Gastroesophageal sphincter (tissue), 4 donors: Measurements from ENCODE around the gene SSBP2. TPM values are rescaled to one million over a fixed set of nuclear protein-coding genes. Genes with fewer than 3 reads are reported as not detected.

ENCODE experiments used
- ATAC-seq: fragments of 150-250 bp; one replicate; pipeline ENCODE4 v1.9.1; 2016; ENCODE audit warnings: mild to moderate bottlenecking, moderate library complexity
- H3K27ac ChIP-seq, 4 donors: fragments of 200-600 bp; sonication (generic) in 3 of 4; 1 replicate in 3 of 4; 2 replicates in 1 of 4; pipeline ENCODE4 v1.5.1; 2016 to 2019
- H3K27me3 ChIP-seq: fragments of 200-600 bp; sonication (generic); one replicate; pipeline ENCODE4 v1.5.1; 2019
- H3K36me3 ChIP-seq, 2 donors: fragments of 200-600 bp; sonication (generic); one replicate each; pipeline ENCODE4 v1.5.1; 2019; ENCODE audit warnings: control low read depth in 1 of 2
- H3K4me1 ChIP-seq, 3 donors: fragments of 200-600 bp; sonication (generic); 1 replicate in 2 of 3; 2 replicates in 1 of 3; pipeline ENCODE4 v1.5.1; 2016 to 2019; ENCODE audit warnings: control low read depth in 2 of 3
- H3K4me3 ChIP-seq, 2 donors: fragments of 200-600 bp; sonication (generic); one replicate each; pipeline ENCODE4 v1.5.1; 2019; ENCODE audit warnings: mild to moderate bottlenecking in 1 of 2, moderate library complexity in 1 of 2
- H3K9me3 ChIP-seq, 3 donors: fragments of 200-600 bp; sonication (generic); one replicate each; pipeline ENCODE4 v1.5.1; 2017 to 2019; ENCODE audit warnings: control low read depth in 2 of 3
- EP300 ChIP-seq: sonication (generic); formaldehyde crosslinking; IDR thresholded peaks from one replicate; pipeline ENCODE4 v1.6.1; 2017; ENCODE audit warnings: antibody characterized with exemption, mild to moderate bottlenecking
- POLR2A ChIP-seq, 2 donors: fragments of 450-650 bp; IDR thresholded peaks; one replicate each; pipeline ENCODE4 v1.6.1; 2017; ENCODE audit warnings: antibody characterized with exemption in 2 of 2, mild to moderate bottlenecking in 2 of 2, moderate library complexity in 1 of 2
- POLR2AphosphoS5 ChIP-seq: sonication (generic); formaldehyde crosslinking; IDR thresholded peaks from one replicate; pipeline ENCODE4 v1.6.1; 2017; ENCODE audit warnings: antibody characterized with exemption
- WGBS, 2 donors: methylation state at CpG; one replicate each; pipeline ENCODE4 v1.1.5; 2018; ENCODE audit warnings: low coverage in 1 of 2; 5-methylcytosine and 5-hydroxymethylcytosine counted together
- total RNA-seq, 4 donors: library from RNA; depleted of rRNA; stranded (reverse); fragments of >200 nt; gene quantifications; one replicate each; pipeline ENCODE4 v1.1.0, GENCODE V29; 2016
- TF ChIP-seq, protein P1 (sequence below), 4 experiments: fragments of 200-600 bp in 2 of 4; fragments of 450-650 bp in 2 of 4; sonication (generic) in 1 of 4; IDR thresholded peaks; one replicate each; pipeline ENCODE4 v1.5.1; 2017 to 2019; ENCODE audit warnings: antibody characterized with exemption in 4 of 4, mild to moderate bottlenecking in 2 of 4, moderate library complexity in 2 of 4

Gene SSBP2
- total RNA-seq, 4 donors from 2014 or later: 61.3 to 138 (median 79.5) TPM

DNA sequence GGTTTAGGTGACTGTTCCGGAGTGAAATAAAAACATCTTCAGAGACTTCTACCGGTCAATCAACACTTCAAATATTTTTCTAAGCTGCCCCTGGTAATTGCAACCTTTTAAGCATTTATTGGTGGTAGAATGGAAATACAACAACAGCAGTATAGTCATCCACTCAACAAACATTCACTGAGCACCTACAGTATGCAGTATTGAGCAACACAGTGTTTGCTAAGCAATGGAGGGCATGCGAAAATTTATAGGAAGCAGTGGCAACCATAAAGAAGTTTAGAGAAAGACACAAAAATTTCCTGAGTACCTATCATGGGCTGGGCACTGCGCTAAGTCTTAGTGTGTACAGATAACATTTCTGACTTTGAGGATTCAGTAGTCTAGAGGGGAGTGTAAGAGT, 12.0 kb upstream of the SSBP2 start:
- peaks cover 0 to 10% (median 6%) of the 10 kb centered on the region in 3 donors for H3K4me1 ChIP-seq
- no peak for ATAC-seq
- no peaks in the 10 kb centered on the region for H3K27me3 ChIP-seq
- no peak overlapping the region for H3K27ac ChIP-seq
- WGBS, 2 donors: 96 to 97% methylated on average over 4 of the region's 4 CpGs
- H3K4me3 ChIP-seq: no peak overlapping the region
- no peaks in the 10 kb centered on the region for H3K9me3 ChIP-seq
- H3K36me3 ChIP-seq: no peaks in the 10 kb centered on the region
- TF ChIP-seq EP300 (no peak), POLR2A (IDR thresholded peaks at IDR 0.05) (no peak), POLR2AphosphoS5 (no peak)
- TF ChIP-seq, protein P1, sequence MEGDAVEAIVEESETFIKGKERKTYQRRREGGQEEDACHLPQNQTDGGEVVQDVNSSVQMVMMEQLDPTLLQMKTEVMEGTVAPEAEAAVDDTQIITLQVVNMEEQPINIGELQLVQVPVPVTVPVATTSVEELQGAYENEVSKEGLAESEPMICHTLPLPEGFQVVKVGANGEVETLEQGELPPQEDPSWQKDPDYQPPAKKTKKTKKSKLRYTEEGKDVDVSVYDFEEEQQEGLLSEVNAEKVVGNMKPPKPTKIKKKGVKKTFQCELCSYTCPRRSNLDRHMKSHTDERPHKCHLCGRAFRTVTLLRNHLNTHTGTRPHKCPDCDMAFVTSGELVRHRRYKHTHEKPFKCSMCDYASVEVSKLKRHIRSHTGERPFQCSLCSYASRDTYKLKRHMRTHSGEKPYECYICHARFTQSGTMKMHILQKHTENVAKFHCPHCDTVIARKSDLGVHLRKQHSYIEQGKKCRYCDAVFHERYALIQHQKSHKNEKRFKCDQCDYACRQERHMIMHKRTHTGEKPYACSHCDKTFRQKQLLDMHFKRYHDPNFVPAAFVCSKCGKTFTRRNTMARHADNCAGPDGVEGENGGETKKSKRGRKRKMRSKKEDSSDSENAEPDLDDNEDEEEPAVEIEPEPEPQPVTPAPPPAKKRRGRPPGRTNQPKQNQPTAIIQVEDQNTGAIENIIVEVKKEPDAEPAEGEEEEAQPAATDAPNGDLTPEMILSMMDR (IDR thresholded peaks at IDR 0.05): no peak

DNA sequence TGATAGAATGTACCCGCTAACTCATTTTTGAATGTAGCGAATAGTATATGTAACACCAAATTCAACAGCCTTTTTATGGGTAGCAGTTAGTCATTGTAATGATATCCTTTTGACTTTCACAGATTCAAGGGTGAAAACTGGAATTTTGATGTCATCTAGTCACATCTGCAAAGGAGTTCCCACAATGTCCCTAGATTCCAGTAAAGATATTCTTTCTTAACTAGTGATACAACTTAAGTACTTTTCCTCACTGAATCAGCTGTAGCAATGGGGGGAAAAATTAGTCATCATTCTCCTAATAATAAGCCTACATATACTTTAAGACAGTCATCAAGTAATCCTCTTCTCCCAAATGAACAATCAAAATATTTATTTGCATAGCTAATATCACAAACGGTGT, 11.5 kb upstream of the SSBP2 start:
- TF ChIP-seq POLR2A (IDR thresholded peaks at IDR 0.05): no peak
- no peak for TF ChIP-seq EP300
- TF ChIP-seq, protein P1 (IDR thresholded peaks at IDR 0.05): no peak
- TF ChIP-seq POLR2AphosphoS5: no peak
- Histone ChIP-seq H3K36me3 (no peaks in the 10 kb centered on the region), H3K9me3 (no peaks in the 10 kb centered on the region), H3K27me3 (no peaks in the 10 kb centered on the region), H3K27ac (no peak overlapping the region), H3K4me3 (no peak overlapping the region), H3K4me1 (peaks cover 0 to 5% (median 3%) of the 10 kb centered on the region in 3 donors)
- no peak for ATAC-seq
- 88 to 96% methylated on average over 3 of the region's 3 CpGs for WGBS, 2 donors

DNA sequence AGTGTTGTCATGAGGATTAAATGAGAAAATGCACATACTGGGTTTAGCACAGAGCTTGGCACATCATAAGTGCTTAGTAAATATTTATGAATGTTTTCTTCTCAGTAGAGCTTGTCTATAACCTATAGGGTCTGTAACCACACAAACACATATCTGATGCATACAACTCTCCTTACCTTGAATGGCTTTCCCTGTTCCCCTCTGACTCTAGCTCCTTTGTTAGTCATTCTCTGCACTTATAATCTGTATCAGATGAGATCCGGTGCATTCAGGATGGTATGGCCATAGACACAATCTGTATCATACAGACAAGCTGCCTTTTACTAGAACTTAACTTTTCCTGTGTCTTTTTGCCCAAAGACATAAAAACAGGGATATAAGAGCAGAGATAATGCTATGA, 11.1 kb upstream of the SSBP2 start:
- TF ChIP-seq, protein P1 (IDR thresholded peaks at IDR 0.05): no peak
- 94 to 100% methylated on average over 1 of the region's 1 CpG for WGBS, 2 donors
- Histone ChIP-seq H3K27ac (no peak overlapping the region), H3K4me3 (no peak overlapping the region), H3K27me3 (no peaks in the 10 kb centered on the region), H3K36me3 (no peaks in the 10 kb centered on the region), H3K4me1 (peaks cover 0 to under 1% (median 0%) of the 10 kb centered on the region in 3 donors), H3K9me3 (no peaks in the 10 kb centered on the region)
- ATAC-seq: no peak

DNA sequence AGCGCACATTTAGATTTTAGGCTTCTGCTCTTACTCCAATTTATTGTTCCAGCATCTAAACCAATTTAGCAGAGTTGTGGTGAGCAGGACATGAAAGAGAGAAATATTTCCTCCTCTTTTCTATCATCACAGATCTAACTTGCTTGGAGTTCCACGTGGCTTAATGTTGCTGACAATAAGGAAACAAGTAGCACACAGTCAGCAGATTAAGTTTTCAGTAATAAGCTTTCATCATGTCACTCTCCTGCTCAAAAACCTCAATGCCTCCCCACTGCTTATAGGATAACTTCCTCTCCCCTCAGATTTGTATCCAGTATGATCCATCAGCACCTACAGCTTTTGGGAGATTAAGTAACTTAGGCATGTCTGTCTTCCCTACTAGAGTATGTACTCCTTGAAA, 10.4 kb upstream of the SSBP2 start:
- no peak overlapping the region for H3K4me3 ChIP-seq
- no peaks in the 10 kb centered on the region for H3K27me3 ChIP-seq
- no peaks in the 10 kb centered on the region for H3K36me3 ChIP-seq
- WGBS, 2 donors: 68 to 78% methylated on average over 2 of the region's 2 CpGs
- no peaks in the 10 kb centered on the region for H3K9me3 ChIP-seq
- ATAC-seq: no peak
- peaks cover 0 to 7% (median 6%) of the 10 kb centered on the region in 3 donors for H3K4me1 ChIP-seq
- H3K27ac ChIP-seq: peak overlapping the region in 1 of 4 donors; percentile 6
- TF ChIP-seq POLR2AphosphoS5 (no peak), POLR2A (IDR thresholded peaks at IDR 0.05) (no peak), EP300 (no peak)
- TF ChIP-seq, protein P1 (IDR thresholded peaks at IDR 0.05): no peak

GRCh38 chr5:81760521-81760920, 9.6 kb upstream of the SSBP2 start:
- H3K36me3 ChIP-seq: no peaks in the 10 kb centered on the region
- H3K27me3 ChIP-seq: no peaks in the 10 kb centered on the region
- no peaks in the 10 kb centered on the region for H3K9me3 ChIP-seq
- H3K4me3 ChIP-seq: no peak overlapping the region
- WGBS, 2 donors: 77 to 78% methylated on average over 4 of the region's 4 CpGs
- ATAC-seq: no peak
- TF ChIP-seq POLR2AphosphoS5 (no peak), POLR2A (IDR thresholded peaks at IDR 0.05) (no peak), EP300 (no peak)
- TF ChIP-seq, protein P1 (IDR thresholded peaks at IDR 0.05): no peak
- H3K27ac ChIP-seq: no peak overlapping the region
- H3K4me1 ChIP-seq: peaks cover 3 to 14% (median 14%) of the 10 kb centered on the region in 3 donors
